GM19463 (cell line): ENCODE measurements around the gene NFE2L3.
"Not testable (repeated sequence)": the region's sequence is repeated elsewhere in the genome, so short reads cannot be mapped to it uniquely, and the experiment has no call there.

ENCODE experiments used
- ATAC-seq: cut with Tn5 transposase; IDR thresholded peaks from one replicate; pipeline ENCODE4 v1.9.1; 2021; ENCODE audit warnings: mild to moderate bottlenecking, moderate library complexity; ENCODE audit not compliant: unreplicated experiment

Gene NFE2L3

GRCh38 chr7:26166684-26167266, 14.8 kb downstream of the NFE2L3 start:
- peak; percentile 55 for ATAC-seq

GRCh38 chr7:26167303-26167934, 15.4 kb downstream of the NFE2L3 start:
- ATAC-seq: peak; percentile 74

- ATAC-seq: no peak
These were observed 16.5 kb downstream of the NFE2L3 start for GRCh38 chr7:26168458-26169023.

GRCh38 chr7:26169271-26169670, 17.3 kb downstream of the NFE2L3 start:
- ATAC-seq: no peak

- ATAC-seq: no peak
These were observed 18.7 kb downstream of the NFE2L3 start for GRCh38 chr7:26170663-26171062.

GRCh38 chr7:26171601-26172000, 19.6 kb downstream of the NFE2L3 start:
- ATAC-seq: no peak

GRCh38 chr7:26172048-26172447, 20.1 kb downstream of the NFE2L3 start:
- no peak for ATAC-seq

GRCh38 chr7:26175903-26176302, 23.9 kb downstream of the NFE2L3 start:
- not testable (repeated sequence) for ATAC-seq

- ATAC-seq: not testable (repeated sequence)
These were observed 24.7 kb downstream of the NFE2L3 start for GRCh38 chr7:26176696-26177095.

- ATAC-seq: not testable (repeated sequence)
These were observed 25.3 kb downstream of the NFE2L3 start for GRCh38 chr7:26177269-26177668.

GRCh38 chr7:26178272-26178960, 26.4 kb downstream of the NFE2L3 start:
- ATAC-seq: no peak

GRCh38 chr7:26179422-26179821, 27.4 kb downstream of the NFE2L3 start:
- no peak for ATAC-seq

- no peak for ATAC-seq
These were observed 28.0 kb downstream of the NFE2L3 start for GRCh38 chr7:26179826-26180497.

- ATAC-seq: no peak
These were observed 28.8 kb downstream of the NFE2L3 start for GRCh38 chr7:26180792-26181198.

GRCh38 chr7:26181474-26182227, 29.7 kb downstream of the NFE2L3 start:
- no peak for ATAC-seq

- no peak for ATAC-seq
These were observed 30.3 kb downstream of the NFE2L3 start for GRCh38 chr7:26182283-26182682.

- no peak for ATAC-seq
These were observed 30.7 kb downstream of the NFE2L3 start for GRCh38 chr7:26182706-26183105.

GRCh38 chr7:26183545-26184280, 31.7 kb downstream of the NFE2L3 start:
- ATAC-seq: no peak

- not testable (repeated sequence) for ATAC-seq
These were observed 32.5 kb downstream of the NFE2L3 start for GRCh38 chr7:26184281-26185101.
